GM19099 (cell line): ENCODE data around the gene NF2.

Source experiments
- POLR2A ChIP-seq: IDR thresholded peaks from 3 replicates; pipeline ENCODE4 v1.6.1; 2011; ENCODE audit warnings: low read depth; ENCODE audit not compliant: insufficient read length; ENCODE audit errors: extremely low read depth

The NF2 gene

GRCh38 chr22:29625090-29625825, 21.8 kb downstream of the NF2 start:
- TF ChIP-seq POLR2A = no peak

- TF ChIP-seq POLR2A = no peak
These were observed 23.2 kb downstream of the NF2 start for GRCh38 chr22:29626497-29627195.

GRCh38 chr22:29627196-29627535, 23.7 kb downstream of the NF2 start:
- no peak for TF ChIP-seq POLR2A

GRCh38 chr22:29628996-29629902, 25.8 kb downstream of the NF2 start:
- TF ChIP-seq POLR2A = no peak

- TF ChIP-seq POLR2A = no peak
These were observed 26.6 kb downstream of the NF2 start for GRCh38 chr22:29629903-29630516.

- TF ChIP-seq POLR2A = no peak
These were observed 27.6 kb downstream of the NF2 start for GRCh38 chr22:29630987-29631386.

GRCh38 chr22:29631725-29632124, 28.3 kb downstream of the NF2 start:
- TF ChIP-seq POLR2A = no peak

GRCh38 chr22:29632672-29633071, 29.2 kb downstream of the NF2 start:
- no peak for TF ChIP-seq POLR2A

- no peak for TF ChIP-seq POLR2A
These were observed 30.3 kb downstream of the NF2 start for GRCh38 chr22:29633514-29634312.

GRCh38 chr22:29634847-29635246, 31.4 kb downstream of the NF2 start:
- no peak for TF ChIP-seq POLR2A

- no peak for TF ChIP-seq POLR2A
These were observed 32.4 kb downstream of the NF2 start for GRCh38 chr22:29635734-29636357.

- TF ChIP-seq POLR2A = no peak
These were observed 33.3 kb downstream of the NF2 start for GRCh38 chr22:29636751-29637150.

GRCh38 chr22:29637181-29637580, 33.7 kb downstream of the NF2 start:
- TF ChIP-seq POLR2A = no peak

- no peak for TF ChIP-seq POLR2A
These were observed 35.2 kb downstream of the NF2 start for GRCh38 chr22:29638678-29639077.
